Osteoblast (primary cell): ENCODE data around the gene CDC42SE2. TPM values are rescaled to one million over a fixed set of nuclear protein-coding genes. Genes with fewer than 3 reads are reported as not detected.

Experiments
- DNase-seq: peaks from one replicate; pipeline ENCODE4 v3.0.0; 2011; ENCODE audit warnings: low spot score, mixed read lengths; ENCODE audit not compliant: insufficient read length; ENCODE audit errors: missing footprints
- H2AFZ ChIP-seq: 2 replicates; pipeline ENCODE4 v1.6.0; 2011; ENCODE audit warnings: mild to moderate bottlenecking, low read length
- H3K27ac ChIP-seq: 2 replicates; pipeline ENCODE4 v1.5.1; 2011; ENCODE audit warnings: mild to moderate bottlenecking, low read depth, low read length, moderate library complexity
- H3K27me3 ChIP-seq: 2 replicates; pipeline ENCODE4 v1.6.0; 2012; ENCODE audit warnings: mild to moderate bottlenecking, control low read depth, inconsistent platforms, low read length, moderate library complexity; ENCODE audit not compliant: insufficient read depth
- H3K36me3 ChIP-seq: 2 replicates; pipeline ENCODE4 v1.5.1; 2011; ENCODE audit warnings: mild to moderate bottlenecking, low read length, control low read depth, moderate library complexity; ENCODE audit not compliant: insufficient read depth
- H3K4me1 ChIP-seq: 2 replicates; pipeline ENCODE4 v1.5.1; 2011; ENCODE audit warnings: mild to moderate bottlenecking, low read length, control low read depth, moderate library complexity; ENCODE audit not compliant: insufficient read depth
- H3K4me2 ChIP-seq: 2 replicates; pipeline ENCODE4 v1.6.0; 2011; ENCODE audit warnings: mild to moderate bottlenecking, low read length; ENCODE audit not compliant: insufficient read depth
- H3K4me3 ChIP-seq: fragments of 200-600 bp; sonication (generic); 3 replicates; pipeline ENCODE4 v1.5.1; 2012; ENCODE audit warnings: mild to moderate bottlenecking, low read length, inconsistent platforms; ENCODE audit not compliant: insufficient read depth
- H3K79me2 ChIP-seq: 2 replicates; pipeline ENCODE4 v1.6.0; 2012; ENCODE audit warnings: mild to moderate bottlenecking, low read length, control low read depth, inconsistent platforms; ENCODE audit not compliant: insufficient read depth
- H3K9me3 ChIP-seq: 2 replicates; pipeline ENCODE4 v1.5.1; 2011; ENCODE audit warnings: low read depth, low read length, control low read depth
- H4K20me1 ChIP-seq: 2 replicates; pipeline ENCODE4 v1.6.0; 2012; ENCODE audit warnings: mild to moderate bottlenecking, low read length, control low read depth; ENCODE audit not compliant: insufficient read depth
- CTCF ChIP-seq: IDR thresholded peaks from 2 replicates; pipeline ENCODE4 v1.5.1; 2011; ENCODE audit warnings: mild to moderate bottlenecking, low read depth, low read length, moderate library complexity; ENCODE audit errors: extremely low read depth
- total RNA-seq: library from RNA; depleted of rRNA; stranded (reverse); fragments of >200 nt; gene quantifications from 2 replicates; pipeline ENCODE4 v1.2.3, GENCODE V29; 2012

Gene CDC42SE2
- total RNA-seq, 1 donor: 22.8 TPM

GRCh38 chr5:131356619-131357018, 92.8 kb downstream of the CDC42SE2 start:
- Histone ChIP-seq H3K9me3 (no peaks in the 10 kb centered on the region), H2AFZ (no peak overlapping the region), H3K36me3 (no peaks in the 10 kb centered on the region), H3K27ac (no peak overlapping the region), H4K20me1 (no peaks in the 10 kb centered on the region), H3K4me3 (no peak overlapping the region), H3K79me2 (no peaks in the 10 kb centered on the region), H3K4me2 (no peak overlapping the region), H3K4me1 (peaks cover 10% of the 10 kb centered on the region), H3K27me3 (no peaks in the 10 kb centered on the region)
- TF ChIP-seq CTCF: no peak
- DNase-seq: no peak

- H3K27ac ChIP-seq: no peak overlapping the region
- peaks cover 10% of the 10 kb centered on the region for H3K4me1 ChIP-seq
- DNase-seq: no peak
- no peak overlapping the region for H3K4me2 ChIP-seq
- no peaks in the 10 kb centered on the region for H3K79me2 ChIP-seq
- no peak overlapping the region for H3K4me3 ChIP-seq
- no peaks in the 10 kb centered on the region for H4K20me1 ChIP-seq
- no peak for TF ChIP-seq CTCF
- no peaks in the 10 kb centered on the region for H3K27me3 ChIP-seq
- no peaks in the 10 kb centered on the region for H3K36me3 ChIP-seq
- H3K9me3 ChIP-seq: no peaks in the 10 kb centered on the region
- no peak overlapping the region for H2AFZ ChIP-seq
These were observed 94.1 kb downstream of the CDC42SE2 start for GRCh38 chr5:131357739-131358561.

- Histone ChIP-seq H3K4me1 (no peaks in the 10 kb centered on the region), H3K27me3 (no peaks in the 10 kb centered on the region), H3K4me2 (no peak overlapping the region), H3K27ac (no peak overlapping the region), H3K4me3 (no peak overlapping the region), H3K9me3 (no peaks in the 10 kb centered on the region), H2AFZ (no peak overlapping the region), H3K36me3 (no peaks in the 10 kb centered on the region), H3K79me2 (peaks cover 2% of the 10 kb centered on the region), H4K20me1 (no peaks in the 10 kb centered on the region)
- no peak for TF ChIP-seq CTCF
- no peak for DNase-seq
These were observed 97.9 kb downstream of the CDC42SE2 start for GRCh38 chr5:131361677-131362315.

- Histone ChIP-seq H3K9me3 (no peaks in the 10 kb centered on the region), H3K27me3 (no peaks in the 10 kb centered on the region), H3K4me1 (no peaks in the 10 kb centered on the region), H4K20me1 (no peaks in the 10 kb centered on the region), H3K36me3 (no peaks in the 10 kb centered on the region), H3K4me2 (no peak overlapping the region), H3K4me3 (no peak overlapping the region), H3K79me2 (peaks cover 5% of the 10 kb centered on the region), H3K27ac (no peak overlapping the region), H2AFZ (no peak overlapping the region)
- TF ChIP-seq CTCF: no peak
- no peak for DNase-seq
These were observed 100.1 kb downstream of the CDC42SE2 start for GRCh38 chr5:131363811-131364506.
